Tibial artery (tissue), 4 donors: ENCODE results near the gene SMURF1.
A peak's percentile ranks its signal among the peaks of the same experiment; 100 is the strongest.

Experiments used
- DNase-seq, 2 donors: peaks; one replicate each; pipeline ENCODE4 v3.0.0-alpha.2; 2019
- H3K27ac ChIP-seq, 2 donors: fragments of 200-600 bp; sonication (generic) in 1 of 2; 1 replicate in 1 of 2; 2 replicates in 1 of 2; pipeline ENCODE4 v1.5.1; 2018 to 2019; ENCODE audit warnings: mild to moderate bottlenecking in 1 of 2
- H3K27me3 ChIP-seq, 2 donors: fragments of 200-600 bp; sonication (generic) in 1 of 2; one replicate each; pipeline versions ENCODE4 v1.5.1 to v1.6.0; 2016 to 2019
- H3K36me3 ChIP-seq, 3 donors: fragments of 200-600 bp; sonication (generic) in 2 of 3; one replicate each; pipeline ENCODE4 v1.5.1; 2016 to 2019; ENCODE audit warnings: mild to moderate bottlenecking in 2 of 3
- H3K4me1 ChIP-seq, 4 donors: fragments of 200-600 bp; sonication (generic) in 2 of 4; 1 replicate in 3 of 4; 2 replicates in 1 of 4; pipeline ENCODE4 v1.5.1; 2016 to 2019
- H3K4me3 ChIP-seq, 2 donors: fragments of 200-600 bp; sonication (generic) in 1 of 2; 1 replicate in 1 of 2; 2 replicates in 1 of 2; pipeline ENCODE4 v1.5.1; 2018 to 2019; ENCODE audit warnings: mild to moderate bottlenecking in 2 of 2
- H3K9me3 ChIP-seq, 3 donors: fragments of 200-600 bp; sonication (generic) in 1 of 3; one replicate each; pipeline ENCODE4 v1.5.1; 2016 to 2019
- intact Hi-C: fragments of 100-400 bp; cut with DNase I; formaldehyde crosslinking; loops from one replicate; pipeline ENCODE4 v1.15.0; 2023; ENCODE audit warnings: low total_unique reads
- TF ChIP-seq, protein P1 (sequence below), 2 experiments: fragments of 200-600 bp in 1 of 2; fragments of 450-650 bp in 1 of 2; IDR thresholded peaks; one replicate each; pipeline ENCODE4 v1.5.1; 2017 to 2019; ENCODE audit warnings: antibody characterized with exemption in 2 of 2, mild to moderate bottlenecking in 1 of 2, moderate library complexity in 1 of 2

SMURF1 gene

GRCh38 chr7:98991141-98991540 lies 152.8 kb downstream of the SMURF1 start:
- Histone ChIP-seq H3K27ac (no peak overlapping the region), H3K36me3 (peaks cover 56 to 96% (median 87%) of the 10 kb centered on the region in 3 donors), H3K4me1 (no peaks in the 10 kb centered on the region), H3K4me3 (no peak overlapping the region), H3K27me3 (no peaks in the 10 kb centered on the region), H3K9me3 (no peaks in the 10 kb centered on the region)
- intact Hi-C loops = no loop called here
- TF ChIP-seq, protein P1, sequence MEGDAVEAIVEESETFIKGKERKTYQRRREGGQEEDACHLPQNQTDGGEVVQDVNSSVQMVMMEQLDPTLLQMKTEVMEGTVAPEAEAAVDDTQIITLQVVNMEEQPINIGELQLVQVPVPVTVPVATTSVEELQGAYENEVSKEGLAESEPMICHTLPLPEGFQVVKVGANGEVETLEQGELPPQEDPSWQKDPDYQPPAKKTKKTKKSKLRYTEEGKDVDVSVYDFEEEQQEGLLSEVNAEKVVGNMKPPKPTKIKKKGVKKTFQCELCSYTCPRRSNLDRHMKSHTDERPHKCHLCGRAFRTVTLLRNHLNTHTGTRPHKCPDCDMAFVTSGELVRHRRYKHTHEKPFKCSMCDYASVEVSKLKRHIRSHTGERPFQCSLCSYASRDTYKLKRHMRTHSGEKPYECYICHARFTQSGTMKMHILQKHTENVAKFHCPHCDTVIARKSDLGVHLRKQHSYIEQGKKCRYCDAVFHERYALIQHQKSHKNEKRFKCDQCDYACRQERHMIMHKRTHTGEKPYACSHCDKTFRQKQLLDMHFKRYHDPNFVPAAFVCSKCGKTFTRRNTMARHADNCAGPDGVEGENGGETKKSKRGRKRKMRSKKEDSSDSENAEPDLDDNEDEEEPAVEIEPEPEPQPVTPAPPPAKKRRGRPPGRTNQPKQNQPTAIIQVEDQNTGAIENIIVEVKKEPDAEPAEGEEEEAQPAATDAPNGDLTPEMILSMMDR (IDR thresholded peaks at IDR 0.05) = no peak
- peak in 1 of 2 donors; percentile 16 for DNase-seq

DNA sequence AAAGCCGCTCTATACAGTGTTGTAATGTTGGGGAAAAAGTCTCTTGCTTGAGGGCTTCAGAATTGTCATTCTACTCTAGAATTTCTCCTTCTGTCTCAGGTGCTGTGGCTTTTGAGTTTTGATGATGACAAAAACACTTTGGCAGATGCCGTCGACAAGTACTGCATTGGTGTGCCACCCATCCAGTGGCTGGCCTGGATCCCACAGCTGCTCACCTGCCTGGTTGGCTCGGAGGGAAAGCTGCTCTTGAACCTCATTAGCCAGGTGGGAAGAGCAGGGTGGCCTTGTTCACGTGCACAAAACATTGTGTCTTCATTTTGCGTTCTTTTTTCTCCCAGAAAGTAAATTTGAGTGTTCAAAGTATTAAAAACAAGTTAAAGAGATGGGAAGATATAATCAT lies 153.6 kb downstream of the SMURF1 start:
- Histone ChIP-seq H3K27me3 (no peaks in the 10 kb centered on the region), H3K9me3 (no peaks in the 10 kb centered on the region), H3K27ac (no peak overlapping the region), H3K4me1 (no peaks in the 10 kb centered on the region), H3K4me3 (no peak overlapping the region), H3K36me3 (peaks cover 64 to 96% (median 87%) of the 10 kb centered on the region in 3 donors)
- TF ChIP-seq, protein P1 (IDR thresholded peaks at IDR 0.05) = no peak
- DNase-seq = peak in 1 of 2 donors; percentile 9
- intact Hi-C loops = no loop called here

DNA sequence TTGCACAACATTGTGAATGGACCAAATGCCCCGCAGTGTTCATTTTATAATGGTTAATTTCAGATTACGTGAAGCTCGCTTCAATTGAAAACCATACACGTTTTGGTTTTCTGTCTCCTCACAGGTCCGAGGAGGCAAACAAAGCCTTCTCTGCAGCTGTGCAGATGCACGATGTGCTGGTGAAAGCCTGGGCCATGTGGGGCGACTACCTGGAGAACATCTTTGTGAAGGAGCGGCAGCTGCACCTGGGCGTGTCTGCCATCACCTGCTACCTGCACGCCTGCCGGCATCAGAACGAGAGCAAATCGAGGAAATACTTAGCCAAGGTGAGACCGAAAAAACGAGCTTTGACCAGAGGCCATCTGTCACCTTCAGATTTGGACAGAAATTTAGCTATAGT lies 155.3 kb downstream of the SMURF1 start:
- H3K9me3 ChIP-seq = no peaks in the 10 kb centered on the region
- H3K4me1 ChIP-seq = no peaks in the 10 kb centered on the region
- no peak overlapping the region for H3K27ac ChIP-seq
- TF ChIP-seq, protein P1 (IDR thresholded peaks at IDR 0.05) = no peak
- intact Hi-C loops = no loop called here
- H3K4me3 ChIP-seq = no peak overlapping the region
- H3K36me3 ChIP-seq = peaks cover 71 to 96% (median 87%) of the 10 kb centered on the region in 3 donors
- H3K27me3 ChIP-seq = no peaks in the 10 kb centered on the region
- peak in 1 of 2 donors; percentile 12 for DNase-seq

DNA sequence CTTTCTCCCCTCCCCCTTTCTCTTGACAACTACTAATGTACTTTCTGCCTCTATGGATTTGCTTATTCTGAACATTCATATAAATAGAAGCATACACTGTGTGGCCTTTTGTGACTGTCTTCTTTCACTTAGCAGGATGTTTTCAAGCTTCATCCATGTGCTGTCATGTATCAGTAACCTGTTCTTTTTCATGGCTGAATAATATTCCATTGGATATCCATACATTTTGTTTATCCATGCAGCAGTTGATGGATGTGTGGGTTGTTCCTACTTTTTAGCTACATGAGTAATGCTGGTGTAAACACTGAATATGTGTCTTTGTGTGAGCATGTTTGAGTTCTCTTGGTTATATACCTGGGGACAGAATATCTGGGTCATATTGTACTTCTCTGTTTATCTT lies 158.0 kb downstream of the SMURF1 start:
- intact Hi-C loops = no loop called here
- TF ChIP-seq, protein P1 (IDR thresholded peaks at IDR 0.05) = no peak
- no peak for DNase-seq
- Histone ChIP-seq H3K9me3 (no peaks in the 10 kb centered on the region), H3K27ac (no peak overlapping the region), H3K36me3 (peaks cover 72 to 96% (median 87%) of the 10 kb centered on the region in 3 donors), H3K4me3 (no peak overlapping the region), H3K4me1 (no peaks in the 10 kb centered on the region), H3K27me3 (no peaks in the 10 kb centered on the region)

DNA sequence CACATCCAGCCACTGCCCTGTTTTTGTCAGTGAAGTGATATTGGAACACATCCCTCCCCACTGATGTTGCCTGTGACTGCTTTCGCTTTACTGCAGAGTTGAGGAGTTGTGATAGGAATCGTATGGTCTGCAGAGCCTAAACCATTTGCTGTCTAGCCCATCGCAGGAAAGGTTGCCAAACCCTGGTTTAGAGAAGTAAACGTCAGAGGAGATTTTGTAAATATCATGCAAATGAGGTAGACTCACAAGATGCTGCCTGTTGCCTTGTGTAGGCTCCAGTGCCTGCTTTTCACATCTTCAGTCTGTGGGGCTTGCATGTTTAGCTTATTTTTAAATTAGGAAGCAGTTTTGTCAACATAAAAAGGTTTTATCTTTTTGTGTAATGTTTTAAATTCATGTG lies 158.5 kb downstream of the SMURF1 start:
- Histone ChIP-seq H3K27me3 (no peaks in the 10 kb centered on the region), H3K27ac (no peak overlapping the region), H3K9me3 (no peaks in the 10 kb centered on the region), H3K4me1 (no peaks in the 10 kb centered on the region), H3K36me3 (peaks cover 72 to 96% (median 87%) of the 10 kb centered on the region in 3 donors), H3K4me3 (no peak overlapping the region)
- TF ChIP-seq, protein P1 (IDR thresholded peaks at IDR 0.05) = no peak
- DNase-seq = peak in 1 of 2 donors; percentile 4
- intact Hi-C loops = no loop called here

DNA sequence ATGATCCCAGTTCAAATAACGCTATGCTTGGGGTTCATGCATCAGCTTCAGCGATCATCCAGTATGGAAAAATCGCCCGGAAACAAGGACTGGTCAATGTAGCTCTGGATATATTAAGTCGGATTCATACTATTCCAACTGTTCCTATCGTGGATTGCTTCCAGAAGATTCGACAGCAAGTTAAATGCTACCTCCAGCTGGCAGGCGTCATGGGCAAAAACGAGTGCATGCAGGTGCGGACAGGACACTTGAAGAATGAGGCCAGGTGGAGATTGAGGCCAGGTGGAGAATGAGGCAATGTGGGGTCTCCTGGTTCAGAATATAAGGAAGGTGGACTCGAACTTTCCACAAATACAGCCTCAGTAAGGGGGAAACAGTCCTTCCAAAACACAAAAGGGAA lies 159.8 kb downstream of the SMURF1 start:
- intact Hi-C loops = no loop called here
- Histone ChIP-seq H3K27me3 (no peaks in the 10 kb centered on the region), H3K4me1 (no peaks in the 10 kb centered on the region), H3K27ac (no peak overlapping the region), H3K9me3 (no peaks in the 10 kb centered on the region), H3K36me3 (peaks cover 72 to 96% (median 87%) of the 10 kb centered on the region in 3 donors), H3K4me3 (no peak overlapping the region)
- TF ChIP-seq, protein P1 (IDR thresholded peaks at IDR 0.05) = no peak
- no peak for DNase-seq
